22Rv1 (cell line): ENCODE data around the gene MTNR1A.
"Not testable (repeated sequence)": the region's sequence is repeated elsewhere in the genome, so short reads cannot be mapped to it uniquely, and the experiment has no call there.

Experiments
- H3K27ac ChIP-seq: fragments of 450-650 bp; 2 replicates; pipeline ENCODE4 v1.5.1; 2017
- ZFX ChIP-seq: fragments of 450-650 bp; IDR thresholded peaks from 2 replicates; pipeline ENCODE4 v1.6.1; 2017; ENCODE audit warnings: antibody characterized with exemption, borderline replicate concordance
- TF ChIP-seq, protein P1 (sequence below): fragments of 450-650 bp; IDR thresholded peaks from 2 replicates; pipeline ENCODE4 v1.5.1; 2017; ENCODE audit warnings: mild to moderate bottlenecking

Gene MTNR1A

DNA sequence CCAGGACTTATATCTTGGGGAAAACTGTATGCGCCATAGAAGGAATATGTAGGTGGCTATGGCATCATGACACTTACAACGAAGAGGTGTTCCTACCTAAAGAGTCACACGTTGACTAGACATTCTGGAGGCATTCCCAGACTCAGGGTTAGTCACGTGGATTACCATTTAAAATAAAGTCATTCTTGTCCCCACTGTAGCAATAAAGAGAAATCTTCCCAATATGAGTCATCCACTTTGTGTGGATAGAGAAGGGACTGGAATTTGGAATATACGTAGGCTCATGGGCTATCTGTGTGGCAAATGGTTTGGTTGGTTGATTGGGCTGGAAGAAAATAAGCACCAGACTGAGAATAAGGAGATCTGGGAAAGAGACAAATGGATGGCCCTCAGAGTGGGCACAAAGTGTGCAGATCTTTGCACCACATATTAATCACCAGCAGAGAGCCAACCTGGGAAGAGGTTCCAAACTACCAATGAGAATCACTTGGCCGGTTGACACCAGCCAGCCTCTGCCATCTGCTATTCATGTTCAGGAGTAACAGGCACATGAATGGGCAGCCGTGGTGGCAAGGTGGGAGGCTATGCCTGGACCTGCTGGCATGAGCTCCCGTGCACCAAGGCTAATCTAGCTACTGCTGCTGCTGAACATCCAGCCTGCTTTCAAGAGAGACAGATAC is 41.0 kb downstream of the MTNR1A start:
- H3K27ac ChIP-seq, result no peak overlapping the region
- no peak for TF ChIP-seq ZFX
- TF ChIP-seq, protein P1, sequence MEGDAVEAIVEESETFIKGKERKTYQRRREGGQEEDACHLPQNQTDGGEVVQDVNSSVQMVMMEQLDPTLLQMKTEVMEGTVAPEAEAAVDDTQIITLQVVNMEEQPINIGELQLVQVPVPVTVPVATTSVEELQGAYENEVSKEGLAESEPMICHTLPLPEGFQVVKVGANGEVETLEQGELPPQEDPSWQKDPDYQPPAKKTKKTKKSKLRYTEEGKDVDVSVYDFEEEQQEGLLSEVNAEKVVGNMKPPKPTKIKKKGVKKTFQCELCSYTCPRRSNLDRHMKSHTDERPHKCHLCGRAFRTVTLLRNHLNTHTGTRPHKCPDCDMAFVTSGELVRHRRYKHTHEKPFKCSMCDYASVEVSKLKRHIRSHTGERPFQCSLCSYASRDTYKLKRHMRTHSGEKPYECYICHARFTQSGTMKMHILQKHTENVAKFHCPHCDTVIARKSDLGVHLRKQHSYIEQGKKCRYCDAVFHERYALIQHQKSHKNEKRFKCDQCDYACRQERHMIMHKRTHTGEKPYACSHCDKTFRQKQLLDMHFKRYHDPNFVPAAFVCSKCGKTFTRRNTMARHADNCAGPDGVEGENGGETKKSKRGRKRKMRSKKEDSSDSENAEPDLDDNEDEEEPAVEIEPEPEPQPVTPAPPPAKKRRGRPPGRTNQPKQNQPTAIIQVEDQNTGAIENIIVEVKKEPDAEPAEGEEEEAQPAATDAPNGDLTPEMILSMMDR, result no peak

DNA sequence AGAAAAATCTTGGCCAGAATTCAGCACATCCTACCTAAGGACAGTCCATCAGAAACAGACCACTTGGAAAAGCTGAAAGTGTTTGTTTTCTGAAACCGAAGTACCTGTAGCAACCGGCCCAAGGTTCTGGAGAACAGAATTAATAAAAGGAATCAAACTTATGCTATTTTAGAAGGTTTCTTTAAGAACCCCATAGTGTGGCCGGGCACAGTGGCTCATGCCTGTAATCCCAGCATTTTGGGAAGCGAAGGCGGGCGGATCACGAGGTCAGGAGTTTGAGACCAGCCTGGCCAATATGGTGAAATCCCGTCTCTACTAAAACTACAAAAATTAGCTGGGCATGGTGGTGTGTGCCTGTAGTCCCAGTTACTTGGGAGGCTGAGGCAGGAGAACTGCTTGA is 50.6 kb downstream of the MTNR1A start:
- H3K27ac ChIP-seq, result not testable (repeated sequence)

DNA sequence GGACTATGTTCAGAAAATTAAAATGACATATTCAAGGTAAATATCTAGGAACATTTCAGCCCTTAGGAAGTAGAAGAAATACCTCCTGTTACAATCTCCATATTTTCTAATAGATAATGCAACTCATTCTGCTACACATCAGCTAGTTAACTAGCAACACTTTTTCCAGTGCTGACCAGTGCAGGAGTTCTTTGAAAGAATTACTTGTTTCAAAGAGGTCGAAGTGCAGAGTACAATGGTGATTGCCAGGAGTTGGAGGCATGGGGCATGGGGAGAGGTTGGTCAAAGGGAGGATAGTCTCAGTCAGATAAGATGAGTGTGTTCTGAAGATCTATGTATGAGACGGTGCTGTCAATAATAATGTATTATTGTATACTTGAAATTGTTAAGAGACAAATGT is 53.1 kb downstream of the MTNR1A start:
- no peak overlapping the region for H3K27ac ChIP-seq
- TF ChIP-seq, protein P1, result no peak
- no peak for TF ChIP-seq ZFX

DNA sequence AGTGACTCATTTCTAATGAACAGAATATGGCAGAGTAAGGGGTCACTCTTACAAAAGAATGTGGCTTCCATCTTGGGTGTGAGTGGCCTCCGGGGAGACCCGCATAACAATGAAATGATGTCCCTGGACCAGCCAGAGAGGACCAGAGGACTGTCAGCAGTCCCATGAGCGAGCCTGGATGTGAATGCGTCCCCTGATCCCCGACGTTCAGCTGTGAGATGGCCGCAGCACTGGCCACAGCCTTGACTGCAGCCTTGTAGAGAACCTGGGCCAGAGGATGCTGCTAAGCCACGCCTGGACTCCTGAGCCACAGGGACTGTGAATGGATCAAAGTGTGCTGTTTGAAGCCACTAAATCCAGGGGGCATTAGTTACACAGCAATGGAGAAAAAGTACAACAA is 53.8 kb downstream of the MTNR1A start:
- H3K27ac ChIP-seq, result peak overlapping the region; percentile 46; the same call in 1 of the 2 replicates
- no peak for TF ChIP-seq ZFX
- TF ChIP-seq, protein P1, result no peak

DNA sequence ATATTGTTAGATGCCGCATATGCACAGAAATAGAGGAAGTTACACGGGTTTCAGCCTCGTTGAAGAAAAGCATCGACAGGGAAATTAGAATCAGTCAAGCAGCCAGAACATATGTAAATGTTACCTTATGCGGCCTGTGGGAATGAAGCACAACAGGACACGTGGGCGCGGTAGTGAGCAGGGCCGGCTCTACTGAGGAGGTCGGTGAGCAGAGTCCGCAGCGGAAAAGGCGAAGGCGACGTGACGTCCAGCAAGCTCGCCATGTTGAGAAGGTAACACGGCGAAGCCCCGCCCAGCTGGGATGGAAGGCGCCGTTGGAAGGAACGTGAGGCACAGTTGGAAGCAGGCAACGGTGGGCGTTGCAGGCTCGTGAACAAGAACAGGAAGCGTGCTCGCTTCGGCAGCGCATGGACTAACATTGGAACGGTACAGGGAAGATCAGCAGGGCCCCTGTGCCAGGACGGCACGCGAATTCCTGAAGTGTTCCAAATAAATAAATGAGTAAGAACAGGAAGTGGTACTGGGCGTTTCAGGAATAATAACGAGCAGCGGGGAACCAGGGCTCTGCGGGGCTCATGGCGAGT is 54.6 kb downstream of the MTNR1A start:
- TF ChIP-seq ZFX, result no peak
- TF ChIP-seq, protein P1, result peak; percentile 23
- H3K27ac ChIP-seq, result peak overlapping the region; percentile 46

DNA sequence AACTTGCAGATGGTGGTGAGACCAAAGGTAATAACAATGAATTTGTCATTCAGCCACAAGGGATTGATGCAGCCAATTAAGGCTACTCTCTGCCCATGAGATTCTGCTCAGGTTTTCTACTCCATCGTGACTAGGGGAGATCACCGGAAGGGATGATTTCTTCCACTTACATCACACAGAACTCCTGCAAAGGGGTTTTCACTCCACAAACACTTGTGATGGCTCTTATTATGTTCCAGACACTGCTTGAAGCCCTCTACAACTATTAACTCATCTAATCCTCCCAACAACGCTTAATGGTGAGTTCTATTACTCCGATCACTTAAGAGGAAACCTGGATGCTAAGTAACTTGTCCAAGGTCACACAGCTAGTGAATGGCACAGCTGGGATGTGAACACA is 55.9 kb downstream of the MTNR1A start:
- no peak overlapping the region for H3K27ac ChIP-seq
- no peak for TF ChIP-seq ZFX
- TF ChIP-seq, protein P1, result no peak

DNA sequence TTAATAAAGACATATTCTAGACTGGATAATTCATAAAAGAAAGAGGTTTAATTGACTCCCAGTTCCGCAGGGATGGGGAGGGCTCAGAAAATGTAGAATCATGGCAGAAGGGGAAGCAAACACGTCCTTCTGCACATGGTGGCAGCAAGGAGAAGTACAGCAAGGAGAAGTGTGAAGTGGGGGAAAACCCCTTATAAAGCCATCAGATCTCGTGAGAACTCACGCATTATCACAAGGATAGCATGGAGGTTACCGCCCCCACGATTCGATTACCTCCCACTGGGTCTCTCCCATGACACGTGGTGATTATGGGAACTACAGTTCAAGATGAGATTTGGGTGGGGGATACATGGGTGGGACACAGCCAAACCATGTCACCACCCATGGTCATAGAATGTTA is 58.3 kb downstream of the MTNR1A start:
- TF ChIP-seq, protein P1, result no peak
- no peak for TF ChIP-seq ZFX
- H3K27ac ChIP-seq, result no peak overlapping the region

DNA sequence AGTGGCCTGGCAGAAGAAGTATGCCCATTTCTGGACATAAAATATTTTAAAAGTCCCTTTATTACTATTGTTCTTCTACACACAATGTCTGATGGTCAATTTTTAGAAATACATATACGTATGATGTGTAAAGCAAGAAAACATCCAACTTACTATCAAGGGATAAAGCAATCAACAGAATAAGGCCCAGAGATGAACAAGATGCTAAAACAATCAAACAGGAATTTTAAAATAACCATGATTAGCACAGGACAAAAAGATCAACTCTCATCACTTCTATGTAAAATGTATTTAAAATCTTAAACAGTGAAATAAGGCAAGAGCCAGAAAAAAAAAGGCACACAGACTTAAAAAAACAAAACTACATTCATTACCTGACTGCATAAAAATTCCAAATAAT is 60.9 kb downstream of the MTNR1A start:
- no peak overlapping the region for H3K27ac ChIP-seq
- no peak for TF ChIP-seq ZFX
- TF ChIP-seq, protein P1, result no peak
